ENCODE measurements around the gene DAAM2. TPM values are rescaled to one million over a fixed set of nuclear protein-coding genes. Genes with fewer than 3 reads are reported as not detected.

The DAAM2 gene
- total RNA-seq, 1 donor from 2014 or later = 31.8 TPM

GRCh38 chr6:39902136-39902535, 110.0 kb downstream of the DAAM2 start:
- H3K9ac ChIP-seq (ENCODE audit: low read depth in 1 of 3, low read length in 3 of 3) = no peak overlapping the region
- H3K36me3 ChIP-seq (ENCODE audit: control insufficient read depth in 3 of 3, insufficient read depth in 3 of 3, low read length in 3 of 3) = peaks cover 33 to 60% (median 46%) of the 10 kb centered on the region in 3 donors
- H3K4me3 ChIP-seq (ENCODE audit: low read length in 3 of 3) = no peak overlapping the region
- H3K27me3 ChIP-seq (ENCODE audit: control insufficient read depth in 3 of 3, insufficient read depth in 3 of 3, low read length in 3 of 3) = no peaks in the 10 kb centered on the region
- no peak overlapping the region for H3K27ac ChIP-seq (ENCODE audit: low read depth, low read length)
- H3K4me1 ChIP-seq (ENCODE audit: control insufficient read depth in 3 of 3, insufficient read depth in 3 of 3, low read length in 3 of 3) = no peaks in the 10 kb centered on the region
- H3K9me3 ChIP-seq (ENCODE audit: control insufficient read depth in 3 of 3, low read length in 3 of 3) = no peaks in the 10 kb centered on the region

GRCh38 chr6:39902786-39903465, 110.8 kb downstream of the DAAM2 start:
- Histone ChIP-seq H3K9ac (ENCODE audit: low read depth in 1 of 3, low read length in 3 of 3) (no peak overlapping the region), H3K27ac (ENCODE audit: low read depth, low read length) (no peak overlapping the region), H3K4me1 (ENCODE audit: control insufficient read depth in 3 of 3, insufficient read depth in 3 of 3, low read length in 3 of 3) (no peaks in the 10 kb centered on the region), H3K9me3 (ENCODE audit: control insufficient read depth in 3 of 3, low read length in 3 of 3) (no peaks in the 10 kb centered on the region), H3K36me3 (ENCODE audit: control insufficient read depth in 3 of 3, insufficient read depth in 3 of 3, low read length in 3 of 3) (peaks cover 33 to 55% (median 51%) of the 10 kb centered on the region in 3 donors), H3K4me3 (ENCODE audit: low read length in 3 of 3) (no peak overlapping the region), H3K27me3 (ENCODE audit: control insufficient read depth in 3 of 3, insufficient read depth in 3 of 3, low read length in 3 of 3) (no peaks in the 10 kb centered on the region)

DNA sequence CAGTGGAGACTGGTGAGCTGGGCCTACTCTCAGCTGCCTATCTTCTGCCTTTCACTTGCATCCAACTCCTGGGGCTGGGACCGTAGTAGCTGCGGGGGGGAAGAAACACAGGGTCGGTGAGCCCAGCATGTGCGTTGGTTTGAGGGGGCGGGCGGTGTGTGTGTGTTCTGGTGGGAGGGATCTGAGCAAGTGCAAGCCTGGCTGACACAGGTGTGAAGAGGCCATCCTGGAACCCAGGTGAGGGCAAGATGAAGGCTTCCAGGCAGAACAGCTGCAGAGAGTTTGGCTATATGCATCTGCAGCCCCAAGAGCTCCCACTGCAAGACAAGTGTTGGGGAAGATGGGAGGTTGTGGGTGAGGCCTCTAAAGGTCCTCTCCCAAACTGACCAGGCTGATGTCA, 111.5 kb downstream of the DAAM2 start:
- Histone ChIP-seq H3K9ac (ENCODE audit: low read depth in 1 of 3, low read length in 3 of 3) (no peak overlapping the region), H3K4me1 (ENCODE audit: control insufficient read depth in 3 of 3, insufficient read depth in 3 of 3, low read length in 3 of 3) (no peaks in the 10 kb centered on the region), H3K27ac (ENCODE audit: low read depth, low read length) (no peak overlapping the region), H3K4me3 (ENCODE audit: low read length in 3 of 3) (no peak overlapping the region), H3K36me3 (ENCODE audit: control insufficient read depth in 3 of 3, insufficient read depth in 3 of 3, low read length in 3 of 3) (peaks cover 32 to 56% (median 52%) of the 10 kb centered on the region in 3 donors), H3K9me3 (ENCODE audit: control insufficient read depth in 3 of 3, low read length in 3 of 3) (no peaks in the 10 kb centered on the region), H3K27me3 (ENCODE audit: control insufficient read depth in 3 of 3, insufficient read depth in 3 of 3, low read length in 3 of 3) (no peaks in the 10 kb centered on the region)

- no peaks in the 10 kb centered on the region for H3K27me3 ChIP-seq (ENCODE audit: control insufficient read depth in 3 of 3, insufficient read depth in 3 of 3, low read length in 3 of 3)
- H3K9me3 ChIP-seq (ENCODE audit: control insufficient read depth in 3 of 3, low read length in 3 of 3) = no peaks in the 10 kb centered on the region
- H3K27ac ChIP-seq (ENCODE audit: low read depth, low read length) = no peak overlapping the region
- peaks cover 35 to 54% (median 50%) of the 10 kb centered on the region in 3 donors for H3K36me3 ChIP-seq (ENCODE audit: control insufficient read depth in 3 of 3, insufficient read depth in 3 of 3, low read length in 3 of 3)
- H3K9ac ChIP-seq (ENCODE audit: low read depth in 1 of 3, low read length in 3 of 3) = no peak overlapping the region
- no peaks in the 10 kb centered on the region for H3K4me1 ChIP-seq (ENCODE audit: control insufficient read depth in 3 of 3, insufficient read depth in 3 of 3, low read length in 3 of 3)
- H3K4me3 ChIP-seq (ENCODE audit: low read length in 3 of 3) = no peak overlapping the region
Measured at GRCh38 chr6:39904946-39905639, 112.9 kb downstream of the DAAM2 start.

DNA sequence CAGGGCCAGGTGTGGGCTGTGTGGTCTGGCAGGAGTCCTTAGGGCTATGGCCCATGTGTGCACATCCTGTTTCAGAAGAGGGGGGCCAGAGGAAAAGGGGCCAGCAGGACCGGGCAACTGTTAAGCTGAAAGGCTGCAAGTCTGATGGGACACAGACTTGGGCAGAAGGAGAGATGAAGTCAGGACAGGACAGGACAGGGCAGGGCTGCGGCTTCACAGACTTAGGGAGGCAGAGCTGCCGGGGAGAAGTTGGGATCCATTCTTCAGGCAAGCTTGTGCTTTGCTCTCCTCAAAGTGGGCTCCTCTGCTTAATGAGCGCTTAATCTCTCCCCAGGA, 113.4 kb downstream of the DAAM2 start:
- H3K27ac ChIP-seq (ENCODE audit: low read depth, low read length) = no peak overlapping the region
- peaks cover 38 to 58% (median 49%) of the 10 kb centered on the region in 3 donors for H3K36me3 ChIP-seq (ENCODE audit: control insufficient read depth in 3 of 3, insufficient read depth in 3 of 3, low read length in 3 of 3)
- no peaks in the 10 kb centered on the region for H3K4me1 ChIP-seq (ENCODE audit: control insufficient read depth in 3 of 3, insufficient read depth in 3 of 3, low read length in 3 of 3)
- no peak overlapping the region for H3K9ac ChIP-seq (ENCODE audit: low read depth in 1 of 3, low read length in 3 of 3)
- H3K27me3 ChIP-seq (ENCODE audit: control insufficient read depth in 3 of 3, insufficient read depth in 3 of 3, low read length in 3 of 3) = no peaks in the 10 kb centered on the region
- H3K4me3 ChIP-seq (ENCODE audit: low read length in 3 of 3) = no peak overlapping the region
- H3K9me3 ChIP-seq (ENCODE audit: control insufficient read depth in 3 of 3, low read length in 3 of 3) = no peaks in the 10 kb centered on the region

DNA sequence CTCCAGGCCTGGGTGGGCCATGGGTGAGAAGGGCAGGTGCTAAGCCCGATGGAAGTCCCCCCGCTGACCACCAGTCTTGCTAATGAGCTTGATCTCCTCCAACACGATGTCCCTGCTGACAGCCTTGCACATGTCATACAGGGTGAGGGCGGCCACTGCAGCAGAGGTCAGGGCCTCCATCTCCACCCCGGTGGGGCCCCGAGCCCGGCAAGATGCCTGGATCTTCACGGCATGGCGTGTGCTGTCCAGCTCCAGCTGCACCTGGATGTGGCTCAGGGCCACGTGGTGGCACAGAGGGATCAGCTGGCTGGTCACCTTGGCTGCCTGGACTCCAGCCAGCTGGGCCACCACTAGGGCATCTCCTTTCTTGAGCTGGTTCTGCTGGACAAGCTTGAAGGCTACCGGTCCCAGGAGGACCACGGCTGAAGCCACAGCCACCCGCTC, 114.2 kb downstream of the DAAM2 start:
- H3K27me3 ChIP-seq (ENCODE audit: control insufficient read depth in 3 of 3, insufficient read depth in 3 of 3, low read length in 3 of 3) = no peaks in the 10 kb centered on the region
- no peak overlapping the region for H3K27ac ChIP-seq (ENCODE audit: low read depth, low read length)
- no peaks in the 10 kb centered on the region for H3K4me1 ChIP-seq (ENCODE audit: control insufficient read depth in 3 of 3, insufficient read depth in 3 of 3, low read length in 3 of 3)
- H3K4me3 ChIP-seq (ENCODE audit: low read length in 3 of 3) = no peak overlapping the region
- H3K9ac ChIP-seq (ENCODE audit: low read depth in 1 of 3, low read length in 3 of 3) = peak overlapping the region in 1 of 3 donors; percentile 8
- H3K9me3 ChIP-seq (ENCODE audit: control insufficient read depth in 3 of 3, low read length in 3 of 3) = no peaks in the 10 kb centered on the region
- peaks cover 40 to 55% (median 50%) of the 10 kb centered on the region in 3 donors for H3K36me3 ChIP-seq (ENCODE audit: control insufficient read depth in 3 of 3, insufficient read depth in 3 of 3, low read length in 3 of 3)

GRCh38 chr6:39907871-39908575, 115.8 kb downstream of the DAAM2 start:
- Histone ChIP-seq H3K4me3 (ENCODE audit: low read length in 3 of 3) (no peak overlapping the region), H3K27ac (ENCODE audit: low read depth, low read length) (no peak overlapping the region), H3K9ac (ENCODE audit: low read depth in 1 of 3, low read length in 3 of 3) (no peak overlapping the region), H3K27me3 (ENCODE audit: control insufficient read depth in 3 of 3, insufficient read depth in 3 of 3, low read length in 3 of 3) (no peaks in the 10 kb centered on the region), H3K36me3 (ENCODE audit: control insufficient read depth in 3 of 3, insufficient read depth in 3 of 3, low read length in 3 of 3) (peaks cover 51 to 70% (median 62%) of the 10 kb centered on the region in 3 donors), H3K9me3 (ENCODE audit: control insufficient read depth in 3 of 3, low read length in 3 of 3) (no peaks in the 10 kb centered on the region), H3K4me1 (ENCODE audit: control insufficient read depth in 3 of 3, insufficient read depth in 3 of 3, low read length in 3 of 3) (no peaks in the 10 kb centered on the region)

DNA sequence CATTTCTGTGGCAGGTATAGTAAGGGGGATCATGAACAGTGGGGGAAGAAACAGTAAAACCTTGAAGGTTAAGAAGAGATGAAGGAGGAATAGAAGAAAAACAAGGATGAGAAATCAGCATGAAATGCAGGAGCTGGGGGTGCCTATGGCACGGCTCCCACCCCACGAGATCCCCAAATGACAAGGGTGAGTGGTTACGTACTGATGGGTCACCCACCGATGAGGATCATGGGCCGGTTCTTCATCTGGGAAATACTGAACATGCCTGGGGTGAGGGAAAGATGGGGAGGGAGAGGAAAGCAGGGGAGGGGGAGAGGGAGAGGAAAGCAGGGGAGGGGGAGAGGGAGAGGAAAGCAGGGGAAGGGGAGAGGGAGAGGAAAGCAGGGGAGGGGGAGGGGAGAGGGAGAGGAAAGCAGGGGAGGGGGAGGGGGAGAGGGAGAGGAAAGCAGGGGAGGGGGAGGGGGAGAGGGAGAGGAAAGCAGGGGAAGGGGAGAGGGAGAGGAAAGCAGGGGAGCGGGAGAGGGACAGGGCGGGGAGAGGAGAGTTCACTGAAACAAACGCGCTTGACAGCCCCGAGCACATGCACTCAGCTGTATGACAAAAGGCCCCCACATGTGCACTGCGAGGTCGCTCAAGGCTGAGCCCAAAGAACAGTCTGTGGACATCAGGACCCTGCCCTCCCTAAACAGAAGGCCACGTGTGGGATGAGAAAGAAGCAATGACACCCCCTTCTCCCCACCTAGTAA, 116.8 kb downstream of the DAAM2 start:
- no peaks in the 10 kb centered on the region for H3K27me3 ChIP-seq (ENCODE audit: control insufficient read depth in 3 of 3, insufficient read depth in 3 of 3, low read length in 3 of 3)
- no peak overlapping the region for H3K9ac ChIP-seq (ENCODE audit: low read depth in 1 of 3, low read length in 3 of 3)
- no peaks in the 10 kb centered on the region for H3K4me1 ChIP-seq (ENCODE audit: control insufficient read depth in 3 of 3, insufficient read depth in 3 of 3, low read length in 3 of 3)
- H3K36me3 ChIP-seq (ENCODE audit: control insufficient read depth in 3 of 3, insufficient read depth in 3 of 3, low read length in 3 of 3) = peaks cover 60 to 69% (median 66%) of the 10 kb centered on the region in 3 donors
- H3K9me3 ChIP-seq (ENCODE audit: control insufficient read depth in 3 of 3, low read length in 3 of 3) = no peaks in the 10 kb centered on the region
- H3K4me3 ChIP-seq (ENCODE audit: low read length in 3 of 3) = no peak overlapping the region
- no peak overlapping the region for H3K27ac ChIP-seq (ENCODE audit: low read depth, low read length)

- Histone ChIP-seq H3K27ac (ENCODE audit: low read depth, low read length) (no peak overlapping the region), H3K4me1 (ENCODE audit: control insufficient read depth in 3 of 3, insufficient read depth in 3 of 3, low read length in 3 of 3) (no peaks in the 10 kb centered on the region), H3K4me3 (ENCODE audit: low read length in 3 of 3) (no peak overlapping the region), H3K27me3 (ENCODE audit: control insufficient read depth in 3 of 3, insufficient read depth in 3 of 3, low read length in 3 of 3) (no peaks in the 10 kb centered on the region), H3K9me3 (ENCODE audit: control insufficient read depth in 3 of 3, low read length in 3 of 3) (no peaks in the 10 kb centered on the region), H3K9ac (ENCODE audit: low read depth in 1 of 3, low read length in 3 of 3) (no peak overlapping the region), H3K36me3 (ENCODE audit: control insufficient read depth in 3 of 3, insufficient read depth in 3 of 3, low read length in 3 of 3) (peaks cover 66 to 72% (median 70%) of the 10 kb centered on the region in 3 donors)
Measured at GRCh38 chr6:39909701-39910100, 117.5 kb downstream of the DAAM2 start.
